SU-DHL-6 (cell line): ENCODE data around the gene PER3.
A peak's percentile ranks its signal among the peaks of the same experiment; 100 is the strongest.

ENCODE experiments used
- H2AFZ ChIP-seq: fragments of 200-600 bp; sonication (generic); 2 replicates; pipeline ENCODE4 v1.6.1; 2014; ENCODE audit warnings: low read depth, mild to moderate bottlenecking, moderate library complexity, mixed read lengths, antibody characterized with exemption, low read length; ENCODE audit not compliant: severe bottlenecking
- H3F3A ChIP-seq: fragments of 200-600 bp; shearing (Covaris generic); 2 replicates; pipeline ENCODE4 v1.6.0; 2016; ENCODE audit warnings: antibody characterized with exemption, mild to moderate bottlenecking; ENCODE audit not compliant: insufficient read depth
- H3K27ac ChIP-seq: fragments of 200-600 bp; sonication (generic); 2 replicates; pipeline ENCODE4 v1.5.1; 2016; ENCODE audit warnings: low read depth, mild to moderate bottlenecking, low read length, moderate library complexity, mixed read lengths
- H3K27me3 ChIP-seq: fragments of 200-600 bp; sonication (generic), shearing (Covaris generic); 2 replicates; pipeline ENCODE4 v1.6.0; 2014; ENCODE audit warnings: mild to moderate bottlenecking, low read length
- H3K36me3 ChIP-seq: fragments of 200-600 bp; sonication (generic); 2 replicates; pipeline ENCODE4 v1.6.1; 2014; ENCODE audit warnings: mild to moderate bottlenecking, low read length, mixed read lengths
- H3K4me2 ChIP-seq: fragments of 300-600, 200-600 bp; shearing (Covaris generic), sonication (generic); 2 replicates; pipeline ENCODE4 v1.6.0; 2014; ENCODE audit warnings: low read length, low read depth, mild to moderate bottlenecking; ENCODE audit not compliant: poor library complexity, severe bottlenecking
- H3K4me3 ChIP-seq: fragments of 200-600 bp; sonication (generic); 2 replicates; pipeline ENCODE4 v1.5.1; 2014; ENCODE audit warnings: antibody characterized with exemption, low read length, mild to moderate bottlenecking, mixed read lengths; ENCODE audit not compliant: insufficient read depth, poor library complexity, severe bottlenecking
- H3K79me2 ChIP-seq: fragments of 200-600 bp; sonication (generic); 2 replicates; pipeline ENCODE4 v1.6.1; 2014; ENCODE audit warnings: mild to moderate bottlenecking, low read length, moderate library complexity; ENCODE audit not compliant: insufficient read depth
- H3K9ac ChIP-seq: fragments of 200-600 bp; sonication (generic); 2 replicates; pipeline ENCODE4 v1.7.0; 2014; ENCODE audit warnings: mild to moderate bottlenecking, low read length
- H3K9me2 ChIP-seq: fragments of 200-600 bp; sonication (generic); replicated peaks from 2 replicates; pipeline ENCODE4 v1.6.1; 2014; ENCODE audit warnings: low read length; ENCODE audit not compliant: insufficient read depth
- H3K9me3 ChIP-seq: fragments of 200-600 bp; sonication (generic); 2 replicates; pipeline ENCODE4 v1.6.1; 2014; ENCODE audit warnings: low read length, mixed read lengths; ENCODE audit not compliant: insufficient read depth
- H4K20me1 ChIP-seq: fragments of 200-600 bp; sonication (generic); 2 replicates; pipeline ENCODE4 v1.6.1; 2014; ENCODE audit warnings: low read depth, mild to moderate bottlenecking, antibody characterized with exemption, low read length, moderate library complexity, mixed read lengths
- EZH2phosphoT487 ChIP-seq: fragments of 200-600 bp; sonication (generic), shearing (Covaris generic); conservative IDR thresholded peaks from 2 replicates; pipeline ENCODE4 v1.6.1; 2018; ENCODE audit warnings: mild to moderate bottlenecking, antibody characterized with exemption, low read length, moderate library complexity, mixed read lengths
- TF ChIP-seq, protein P1 (sequence below): fragments of 200-600 bp; sonication (generic); IDR thresholded peaks from one replicate; pipeline ENCODE4 v1.5.1; 2017; ENCODE audit warnings: antibody characterized with exemption, mild to moderate bottlenecking, low read length, moderate library complexity; ENCODE audit not compliant: insufficient read depth, poor library complexity, severe bottlenecking

Gene PER3

DNA sequence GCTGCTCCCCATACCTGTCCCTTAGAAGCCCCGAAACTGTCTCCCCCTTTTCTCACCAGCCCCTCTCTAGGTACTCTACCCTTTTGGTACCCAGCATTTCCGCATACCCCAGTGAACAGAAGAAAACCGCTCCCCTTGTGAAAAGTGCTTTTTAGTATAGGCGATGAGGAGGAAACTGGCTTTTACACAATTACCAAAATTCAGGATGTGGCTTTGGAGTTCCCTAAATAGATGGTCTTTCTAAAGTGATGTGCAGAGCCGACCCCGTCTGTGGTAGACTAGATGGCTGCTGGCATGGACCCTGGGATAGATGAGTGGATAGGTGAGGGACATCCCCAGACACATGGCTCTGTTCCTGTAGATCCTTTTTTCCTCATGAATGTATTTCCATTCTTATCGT is 2.6 kb upstream of the PER3 start:
- Histone ChIP-seq H3K4me2 (no peak overlapping the region), H3K27ac (no peak overlapping the region), H2AFZ (no peak overlapping the region), H3K27me3 (no peaks in the 10 kb centered on the region), H3K36me3 (peaks cover 6% of the 10 kb centered on the region; the same call in 1 of the 2 replicates), H3K79me2 (no peaks in the 10 kb centered on the region), H3F3A (peaks cover 10% of the 10 kb centered on the region; the same call in 1 of the 2 replicates), H4K20me1 (no peaks in the 10 kb centered on the region), H3K9ac (no peak overlapping the region), H3K9me3 (no peaks in the 10 kb centered on the region), H3K9me2 (no peaks in the 10 kb centered on the region), H3K4me3 (no peak overlapping the region)
- no peak for TF ChIP-seq EZH2phosphoT487
- TF ChIP-seq, protein P1, sequence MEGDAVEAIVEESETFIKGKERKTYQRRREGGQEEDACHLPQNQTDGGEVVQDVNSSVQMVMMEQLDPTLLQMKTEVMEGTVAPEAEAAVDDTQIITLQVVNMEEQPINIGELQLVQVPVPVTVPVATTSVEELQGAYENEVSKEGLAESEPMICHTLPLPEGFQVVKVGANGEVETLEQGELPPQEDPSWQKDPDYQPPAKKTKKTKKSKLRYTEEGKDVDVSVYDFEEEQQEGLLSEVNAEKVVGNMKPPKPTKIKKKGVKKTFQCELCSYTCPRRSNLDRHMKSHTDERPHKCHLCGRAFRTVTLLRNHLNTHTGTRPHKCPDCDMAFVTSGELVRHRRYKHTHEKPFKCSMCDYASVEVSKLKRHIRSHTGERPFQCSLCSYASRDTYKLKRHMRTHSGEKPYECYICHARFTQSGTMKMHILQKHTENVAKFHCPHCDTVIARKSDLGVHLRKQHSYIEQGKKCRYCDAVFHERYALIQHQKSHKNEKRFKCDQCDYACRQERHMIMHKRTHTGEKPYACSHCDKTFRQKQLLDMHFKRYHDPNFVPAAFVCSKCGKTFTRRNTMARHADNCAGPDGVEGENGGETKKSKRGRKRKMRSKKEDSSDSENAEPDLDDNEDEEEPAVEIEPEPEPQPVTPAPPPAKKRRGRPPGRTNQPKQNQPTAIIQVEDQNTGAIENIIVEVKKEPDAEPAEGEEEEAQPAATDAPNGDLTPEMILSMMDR: no peak

DNA sequence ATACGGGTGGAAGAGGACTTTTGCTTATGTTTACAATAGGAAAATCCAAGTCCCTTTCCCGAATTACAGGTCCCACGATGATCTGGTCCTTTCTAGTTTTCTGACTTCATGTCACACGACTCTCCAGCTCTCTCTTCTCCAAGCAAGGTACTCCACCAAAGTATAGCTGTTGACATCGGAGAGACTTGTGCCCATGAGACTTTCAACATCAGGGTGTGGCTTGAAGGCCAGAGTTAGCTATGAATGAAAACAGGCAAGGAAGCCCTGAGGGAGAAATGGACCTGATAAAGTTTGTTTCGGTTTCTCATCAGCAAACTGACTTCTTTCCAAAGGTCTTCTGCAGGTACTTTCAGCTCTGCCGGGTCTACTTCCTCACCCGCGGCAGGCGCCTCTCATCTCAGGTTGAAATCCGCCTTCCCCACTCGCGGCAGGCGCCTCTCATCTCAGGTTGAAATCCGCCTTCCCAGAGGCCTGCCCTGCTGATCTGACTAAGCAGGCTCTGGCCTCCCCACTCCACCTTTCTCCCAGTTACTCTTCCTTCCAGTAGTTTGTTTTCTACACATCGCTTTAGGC is 2.1 kb upstream of the PER3 start:
- no peak overlapping the region for H3K4me2 ChIP-seq
- no peak overlapping the region for H3K27ac ChIP-seq
- H3F3A ChIP-seq: peaks cover 13% of the 10 kb centered on the region; the same call in 1 of the 2 replicates

DNA sequence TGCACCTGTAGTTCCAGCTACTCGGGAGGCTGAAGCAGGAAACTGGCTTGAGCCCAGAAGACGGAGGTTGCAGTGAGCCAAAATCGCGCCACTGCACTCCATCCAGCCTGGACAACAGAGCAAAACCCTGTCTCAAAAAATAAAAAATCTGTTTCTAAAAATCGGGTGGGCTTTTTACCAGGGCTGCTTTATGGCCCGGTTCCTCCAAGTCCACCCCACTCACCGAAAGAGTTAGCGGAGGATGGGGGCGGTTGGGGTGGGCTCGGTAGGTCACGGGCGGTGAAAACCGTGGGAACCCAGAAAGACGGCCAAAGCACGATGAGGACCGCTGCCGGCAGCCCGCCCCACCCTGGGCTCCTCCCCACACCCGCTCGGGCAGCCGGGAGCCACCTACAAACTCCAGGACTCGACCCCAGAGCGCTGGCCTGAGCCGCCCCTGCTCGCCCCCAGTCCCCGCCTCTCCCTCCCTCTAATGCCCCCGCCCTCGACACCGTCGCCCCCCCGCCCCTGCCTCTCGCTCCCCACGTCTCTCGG is 846 bp upstream of the PER3 start:
- H3K9me2 ChIP-seq: no peaks in the 10 kb centered on the region
- H3F3A ChIP-seq: peaks cover 13% of the 10 kb centered on the region; the same call in 1 of the 2 replicates
- H4K20me1 ChIP-seq: no peaks in the 10 kb centered on the region
- H3K79me2 ChIP-seq: no peaks in the 10 kb centered on the region
- H3K9ac ChIP-seq: peak overlapping the region; percentile 66
- H3K27ac ChIP-seq: peak overlapping the region; percentile 54
- peaks cover 6% of the 10 kb centered on the region; the same call in 1 of the 2 replicates for H3K36me3 ChIP-seq
- peak overlapping the region; percentile 90 for H3K4me2 ChIP-seq
- no peaks in the 10 kb centered on the region for H3K9me3 ChIP-seq
- H2AFZ ChIP-seq: peak overlapping the region; percentile 91
- TF ChIP-seq EZH2phosphoT487: no peak
- TF ChIP-seq, protein P1: no peak
- no peaks in the 10 kb centered on the region for H3K27me3 ChIP-seq
- H3K4me3 ChIP-seq: peak overlapping the region; percentile 83

More for the DNA sequence above, 2.1 kb upstream of the PER3 start:
- H2AFZ ChIP-seq: no peak overlapping the region
- no peaks in the 10 kb centered on the region for H3K9me3 ChIP-seq
- H3K4me3 ChIP-seq: no peak overlapping the region
- H3K79me2 ChIP-seq: no peaks in the 10 kb centered on the region
- H3K9ac ChIP-seq: no peak overlapping the region
- H3K36me3 ChIP-seq: peaks cover 6% of the 10 kb centered on the region; the same call in 1 of the 2 replicates
- no peaks in the 10 kb centered on the region for H4K20me1 ChIP-seq
- no peaks in the 10 kb centered on the region for H3K27me3 ChIP-seq
- TF ChIP-seq, protein P1: no peak
- no peaks in the 10 kb centered on the region for H3K9me2 ChIP-seq
